Vagina (tissue), 2 donors: ENCODE data around the gene SLC7A6OS. TPM values are rescaled to one million over a fixed set of nuclear protein-coding genes. Genes with fewer than 3 reads are reported as not detected.

Experiments
- DNase-seq, 2 donors: peaks; one replicate each; pipeline ENCODE4 v3.0.0-alpha.2; 2017; ENCODE audit errors: extremely low spot score in 2 of 2
- H3K27ac ChIP-seq: fragments of 200-600 bp; sonication (generic); one replicate; pipeline ENCODE4 v1.5.1; 2019
- H3K27me3 ChIP-seq: fragments of 200-600 bp; sonication (generic); one replicate; pipeline ENCODE4 v1.5.1; 2019
- H3K36me3 ChIP-seq, 2 donors: fragments of 200-600 bp; sonication (generic); one replicate each; pipeline ENCODE4 v1.5.1; 2017 to 2019
- H3K4me1 ChIP-seq: fragments of 200-600 bp; sonication (generic); one replicate; pipeline ENCODE4 v1.5.1; 2019
- H3K4me3 ChIP-seq, 2 donors: fragments of 200-600 bp; sonication (generic); 1 replicate in 1 of 2; 2 replicates in 1 of 2; pipeline ENCODE4 v1.5.1; 2016 to 2019
- H3K9me3 ChIP-seq: fragments of 200-600 bp; sonication (generic); one replicate; pipeline ENCODE4 v1.5.1; 2019
- POLR2A ChIP-seq, 2 donors: fragments of 450-650 bp; IDR thresholded peaks; one replicate each; pipeline ENCODE4 v1.6.1; 2017; ENCODE audit warnings: antibody characterized with exemption in 2 of 2, mild to moderate bottlenecking in 2 of 2, moderate library complexity in 2 of 2
- POLR2AphosphoS5 ChIP-seq, 2 donors: sonication (generic); formaldehyde crosslinking; IDR thresholded peaks; one replicate each; pipeline ENCODE4 v1.9.0; 2017; ENCODE audit warnings: antibody characterized with exemption in 2 of 2, mild to moderate bottlenecking in 2 of 2, low read depth in 1 of 2; ENCODE audit not compliant: insufficient read depth in 1 of 2
- intact Hi-C: fragments of 100-400 bp; cut with DNase I; formaldehyde crosslinking; loops from one replicate; pipeline ENCODE4 v1.15.1; 2023
- total RNA-seq: library from RNA; depleted of rRNA; stranded (reverse); fragments of >200 nt; gene quantifications from one replicate; pipeline ENCODE4 v1.2.3, GENCODE V29; 2016
- TF ChIP-seq, protein P1 (sequence below), 3 experiments: fragments of 450-650 bp in 2 of 3; fragments of 200-600 bp in 1 of 3; sonication (generic) in 1 of 3; IDR thresholded peaks; one replicate each; pipeline ENCODE4 v1.5.1; 2017 to 2019; ENCODE audit warnings: antibody characterized with exemption in 3 of 3, mild to moderate bottlenecking in 2 of 3, moderate library complexity in 2 of 3

Gene SLC7A6OS
- total RNA-seq, 1 donor from 2014 or later, result 15.5 TPM

DNA sequence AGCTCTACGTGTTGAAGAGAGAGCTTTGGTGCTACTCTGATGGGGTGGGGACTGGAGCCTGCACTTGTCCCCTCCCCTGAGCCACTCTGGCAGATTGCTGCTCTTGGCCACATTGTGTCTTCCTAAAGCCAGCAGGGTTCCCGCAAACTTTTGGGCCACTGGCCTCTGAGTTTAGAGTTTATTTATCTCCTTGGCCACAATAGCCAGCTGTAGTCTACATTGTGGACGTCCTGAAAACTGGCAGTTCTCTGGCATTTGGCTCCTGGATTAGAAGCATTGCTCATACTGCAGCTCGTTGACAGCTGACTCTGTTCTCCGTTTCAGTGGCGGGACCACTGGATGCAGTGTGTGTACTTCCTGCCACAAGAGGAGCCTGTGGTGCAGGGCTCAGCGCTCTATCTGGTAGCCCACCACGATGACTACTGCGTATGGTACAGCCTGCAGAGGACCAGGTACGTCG lies 34.6 kb upstream of the SLC7A6OS start:
- Histone ChIP-seq H3K27me3 (no peaks in the 10 kb centered on the region), H3K4me1 (no peaks in the 10 kb centered on the region), H3K9me3 (no peaks in the 10 kb centered on the region), H3K4me3 (no peak overlapping the region), H3K27ac (no peak overlapping the region), H3K36me3 (peaks cover 0 to 55% of the 10 kb centered on the region in 2 donors)
- intact Hi-C loops, result no loop called here
- no peak for DNase-seq
- TF ChIP-seq POLR2A (IDR thresholded peaks at IDR 0.05), result no peak
- no peak for TF ChIP-seq POLR2AphosphoS5 (IDR thresholded peaks at IDR 0.05; ENCODE audit: insufficient read depth in 1 of 2, low read depth in 1 of 2)
- TF ChIP-seq, protein P1, sequence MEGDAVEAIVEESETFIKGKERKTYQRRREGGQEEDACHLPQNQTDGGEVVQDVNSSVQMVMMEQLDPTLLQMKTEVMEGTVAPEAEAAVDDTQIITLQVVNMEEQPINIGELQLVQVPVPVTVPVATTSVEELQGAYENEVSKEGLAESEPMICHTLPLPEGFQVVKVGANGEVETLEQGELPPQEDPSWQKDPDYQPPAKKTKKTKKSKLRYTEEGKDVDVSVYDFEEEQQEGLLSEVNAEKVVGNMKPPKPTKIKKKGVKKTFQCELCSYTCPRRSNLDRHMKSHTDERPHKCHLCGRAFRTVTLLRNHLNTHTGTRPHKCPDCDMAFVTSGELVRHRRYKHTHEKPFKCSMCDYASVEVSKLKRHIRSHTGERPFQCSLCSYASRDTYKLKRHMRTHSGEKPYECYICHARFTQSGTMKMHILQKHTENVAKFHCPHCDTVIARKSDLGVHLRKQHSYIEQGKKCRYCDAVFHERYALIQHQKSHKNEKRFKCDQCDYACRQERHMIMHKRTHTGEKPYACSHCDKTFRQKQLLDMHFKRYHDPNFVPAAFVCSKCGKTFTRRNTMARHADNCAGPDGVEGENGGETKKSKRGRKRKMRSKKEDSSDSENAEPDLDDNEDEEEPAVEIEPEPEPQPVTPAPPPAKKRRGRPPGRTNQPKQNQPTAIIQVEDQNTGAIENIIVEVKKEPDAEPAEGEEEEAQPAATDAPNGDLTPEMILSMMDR (IDR thresholded peaks at IDR 0.05), result no peak

DNA sequence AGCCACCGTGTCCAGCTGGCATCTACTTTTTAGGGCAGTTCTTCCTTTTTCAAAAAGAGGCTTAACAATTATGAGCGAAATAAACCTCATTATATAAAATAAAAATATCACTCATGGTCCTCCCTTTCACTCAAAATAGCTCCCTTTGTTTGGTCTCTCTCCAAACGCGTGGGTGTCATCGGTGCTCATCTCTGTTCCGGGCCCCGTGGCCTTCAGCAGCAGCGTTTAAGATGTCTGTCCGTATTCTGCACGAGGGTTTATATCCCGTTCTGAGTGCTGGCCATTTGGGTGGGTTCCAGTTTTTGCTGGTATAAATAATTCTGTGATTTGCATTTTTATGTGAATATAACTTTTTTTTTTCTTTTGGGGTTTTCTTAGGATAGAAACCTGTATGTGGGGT lies 33.5 kb upstream of the SLC7A6OS start:
- H3K9me3 ChIP-seq, result no peaks in the 10 kb centered on the region
- no peak for DNase-seq
- no peaks in the 10 kb centered on the region for H3K4me1 ChIP-seq
- no peak for TF ChIP-seq POLR2AphosphoS5 (IDR thresholded peaks at IDR 0.05; ENCODE audit: insufficient read depth in 1 of 2, low read depth in 1 of 2)
- TF ChIP-seq, protein P1 (IDR thresholded peaks at IDR 0.05), result no peak
- TF ChIP-seq POLR2A (IDR thresholded peaks at IDR 0.05), result no peak
- no peak overlapping the region for H3K4me3 ChIP-seq
- intact Hi-C loops, result no loop called here
- peaks cover 0 to 59% of the 10 kb centered on the region in 2 donors for H3K36me3 ChIP-seq
- no peak overlapping the region for H3K27ac ChIP-seq
- H3K27me3 ChIP-seq, result no peaks in the 10 kb centered on the region

DNA sequence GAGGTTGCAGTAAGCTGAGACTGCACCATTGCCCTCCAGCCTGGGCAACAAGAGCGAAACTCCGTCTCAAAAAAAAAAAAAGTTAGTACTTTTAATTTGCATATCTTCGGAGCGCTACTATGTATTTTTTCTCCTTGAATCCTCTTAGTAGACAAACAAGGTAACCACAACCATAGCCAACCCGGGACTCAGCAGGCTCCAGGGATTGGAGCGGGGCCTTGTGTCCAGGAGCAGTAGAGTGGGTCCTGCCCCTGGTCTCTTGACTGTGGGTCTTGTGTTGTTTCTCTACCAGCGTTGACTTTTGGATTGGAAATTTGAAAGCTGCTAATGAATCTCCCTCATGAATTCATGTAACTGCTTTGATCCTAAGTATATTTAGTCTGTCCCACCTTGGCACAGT lies 32.4 kb upstream of the SLC7A6OS start:
- no peaks in the 10 kb centered on the region for H3K4me1 ChIP-seq
- H3K27ac ChIP-seq, result no peak overlapping the region
- no peaks in the 10 kb centered on the region for H3K27me3 ChIP-seq
- peaks cover 0 to 58% of the 10 kb centered on the region in 2 donors for H3K36me3 ChIP-seq
- no peaks in the 10 kb centered on the region for H3K9me3 ChIP-seq
- H3K4me3 ChIP-seq, result no peak overlapping the region
- intact Hi-C loops, result no loop called here
- TF ChIP-seq POLR2AphosphoS5 (IDR thresholded peaks at IDR 0.05; ENCODE audit: insufficient read depth in 1 of 2, low read depth in 1 of 2) (no peak), POLR2A (IDR thresholded peaks at IDR 0.05) (no peak)
- TF ChIP-seq, protein P1 (IDR thresholded peaks at IDR 0.05), result no peak
- DNase-seq, result no peak

DNA sequence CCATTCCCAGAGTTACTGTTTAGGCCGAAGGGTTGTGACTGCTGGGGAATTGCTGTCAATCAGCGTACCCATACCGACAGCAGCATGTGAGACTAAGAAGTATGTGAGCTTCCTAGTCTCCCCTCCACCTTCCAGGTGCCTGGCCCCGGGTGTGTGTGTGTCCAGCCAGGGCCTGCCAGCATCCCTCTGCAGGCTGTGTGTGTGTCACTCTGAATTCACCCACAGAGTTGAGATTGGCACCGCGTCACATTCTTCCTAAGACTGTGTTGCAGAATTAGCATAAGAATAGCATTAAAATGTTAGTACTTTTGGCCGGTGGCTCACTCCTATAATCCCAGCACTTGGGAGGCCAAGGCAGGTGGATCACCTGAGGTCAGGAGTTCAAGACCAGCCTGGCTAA lies 31.9 kb upstream of the SLC7A6OS start:
- no peak overlapping the region for H3K27ac ChIP-seq
- no peaks in the 10 kb centered on the region for H3K4me1 ChIP-seq
- no peaks in the 10 kb centered on the region for H3K27me3 ChIP-seq
- no peaks in the 10 kb centered on the region for H3K9me3 ChIP-seq
- H3K4me3 ChIP-seq, result no peak overlapping the region
- no peak for DNase-seq
- TF ChIP-seq POLR2AphosphoS5 (IDR thresholded peaks at IDR 0.05; ENCODE audit: insufficient read depth in 1 of 2, low read depth in 1 of 2) (no peak), POLR2A (IDR thresholded peaks at IDR 0.05) (no peak)
- TF ChIP-seq, protein P1 (IDR thresholded peaks at IDR 0.05), result no peak
- H3K36me3 ChIP-seq, result peaks cover 0 to 57% of the 10 kb centered on the region in 2 donors
- intact Hi-C loops, result no loop called here

DNA sequence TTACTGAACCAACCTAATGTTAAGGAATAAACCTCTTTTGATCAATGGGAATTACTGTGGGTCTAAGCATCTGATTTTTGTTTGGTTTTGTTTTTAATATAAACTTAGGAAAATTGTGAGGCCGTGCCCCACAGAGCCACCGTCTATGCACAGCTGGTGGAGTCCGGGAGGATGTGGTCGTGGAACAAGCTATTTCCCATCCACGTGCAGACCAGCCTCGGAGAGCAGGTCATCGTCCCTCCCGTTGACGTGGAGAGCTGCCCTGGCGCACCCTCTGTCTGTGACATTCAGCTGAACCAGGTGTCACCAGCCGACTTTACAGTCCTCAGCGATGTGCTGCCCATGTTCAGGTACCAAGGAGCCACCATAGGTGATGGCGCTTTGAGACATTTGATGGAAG lies 28.5 kb upstream of the SLC7A6OS start:
- no peaks in the 10 kb centered on the region for H3K4me1 ChIP-seq
- peaks cover 0 to 42% of the 10 kb centered on the region in 2 donors for H3K36me3 ChIP-seq
- intact Hi-C loops, result no loop called here
- no peak overlapping the region for H3K4me3 ChIP-seq
- no peak overlapping the region for H3K27ac ChIP-seq
- no peaks in the 10 kb centered on the region for H3K9me3 ChIP-seq
- H3K27me3 ChIP-seq, result no peaks in the 10 kb centered on the region
- TF ChIP-seq POLR2A (IDR thresholded peaks at IDR 0.05), result no peak
- TF ChIP-seq, protein P1 (IDR thresholded peaks at IDR 0.05), result no peak
- DNase-seq, result no peak
